ENCODE results near the gene THRB. TPM values are rescaled to one million over a fixed set of nuclear protein-coding genes. Genes with fewer than 3 reads are reported as not detected.
A peak's percentile ranks its signal among the peaks of the same experiment; 100 is the strongest.

Gene THRB
- total and polyA plus RNA-seq, 2 donors (not counting 3 experiments of a cell fraction or from before 2014, with no cell fraction given), result 0.06 TPM; not detected in 1

- CTCF ChIA-PET, result interaction anchor here (1.0 to 4.1 kb wide), 12 partner anchors 10 to 310 kb away, joined by 3 to 33 read pairs (median 4); no protein-coding TSS in a partner anchor
- DNase-seq (ENCODE audit: low read depth, low spot score) (no peak), FAIRE-seq (no peak)
- H3K27ac ChIP-seq (ENCODE audit: insufficient read depth, low read depth, low read length), result no peak overlapping the region
- intact Hi-C loops (cut with micrococcal nuclease), result loop anchor here (1.0 to 5.0 kb wide), 6 partner anchors 25 to 308 kb away; no protein-coding TSS in a partner anchor
- peak overlapping the region; percentile 35 for H2AFZ ChIP-seq (ENCODE audit: low read depth, low read length)
- no peaks in the 10 kb centered on the region for H3K36me3 ChIP-seq (ENCODE audit: control insufficient read depth in 2 of 2, extremely low read depth in 1 of 2, insufficient read depth in 2 of 2, low read length in 2 of 2)
- no peaks in the 10 kb centered on the region for H4K20me1 ChIP-seq (replicated peaks; ENCODE audit: control insufficient read depth, extremely low read depth, insufficient read depth, low read length)
- H3K9ac ChIP-seq (replicated peaks; ENCODE audit: extremely low read depth, insufficient read depth, low read length), result no peak overlapping the region
- H3K4me2 ChIP-seq (ENCODE audit: insufficient read depth, low read length), result peak overlapping the region; percentile 62
- no peaks in the 10 kb centered on the region for H3K79me2 ChIP-seq (ENCODE audit: control insufficient read depth, insufficient read depth, low read length)
- H3K27me3 ChIP-seq (ENCODE audit: control insufficient read depth in 2 of 2, insufficient read depth in 2 of 2, low read length in 2 of 2), result peaks cover 22 to 29% of the 10 kb centered on the region in 2 experiments
- no TSS peak for BruUV-seq (replicated peaks)
- POLR2A ChIA-PET, result no interaction called here
- H3K9me3 ChIP-seq (replicated peaks; ENCODE audit: control insufficient read depth, insufficient read depth, low read length), result no peaks in the 10 kb centered on the region
- H3K4me1 ChIP-seq (ENCODE audit: control insufficient read depth, extremely low read depth, insufficient read depth, low read length), result peaks cover 12% of the 10 kb centered on the region
- dilution Hi-C loops (cut with MboI; ENCODE audit: extremely low pct_ligation_motif_present, low sequenced_read_pairs), result no loop called here
- peak overlapping the region; percentile 37 to 67 (median 56) for H3K4me3 ChIP-seq (replicated peaks in 1 of 3; ENCODE audit: insufficient read depth in 1 of 3, low read depth in 1 of 3, low read length in 3 of 3)
- H3K9me1 ChIP-seq (replicated peaks; ENCODE audit: control insufficient read depth, extremely low read depth, insufficient read depth, low read length), result no peaks in the 10 kb centered on the region
- no peak for TF ChIP-seq POLR2AphosphoS5 (IDR thresholded peaks at IDR 0.05; ENCODE audit: insufficient read depth, low read depth, low read length)
- TF ChIP-seq EZH2 (IDR thresholded peaks at IDR 0.05; ENCODE audit: borderline replicate concordance, low read depth, low read length, severe bottlenecking), result peak; percentile 5
These were observed 810 bp upstream of the THRB start for GRCh38 chr3:24495326-24495994.

- Histone ChIP-seq H2AFZ (ENCODE audit: low read depth, low read length) (peak overlapping the region; percentile 35), H3K4me3 (replicated peaks in 1 of 3; ENCODE audit: insufficient read depth in 1 of 3, low read depth in 1 of 3, low read length in 3 of 3) (peak overlapping the region; percentile 37 to 67 (median 56)), H3K4me2 (ENCODE audit: insufficient read depth, low read length) (peak overlapping the region; percentile 62), H3K27me3 (ENCODE audit: control insufficient read depth in 2 of 2, insufficient read depth in 2 of 2, low read length in 2 of 2) (peaks cover 25 to 32% of the 10 kb centered on the region in 2 experiments), H3K79me2 (ENCODE audit: control insufficient read depth, insufficient read depth, low read length) (no peaks in the 10 kb centered on the region), H3K9ac (replicated peaks; ENCODE audit: extremely low read depth, insufficient read depth, low read length) (no peak overlapping the region), H3K27ac (ENCODE audit: insufficient read depth, low read depth, low read length) (no peak overlapping the region), H4K20me1 (replicated peaks; ENCODE audit: control insufficient read depth, extremely low read depth, insufficient read depth, low read length) (no peaks in the 10 kb centered on the region), H3K9me1 (replicated peaks; ENCODE audit: control insufficient read depth, extremely low read depth, insufficient read depth, low read length) (no peaks in the 10 kb centered on the region), H3K36me3 (ENCODE audit: control insufficient read depth in 2 of 2, extremely low read depth in 1 of 2, insufficient read depth in 2 of 2, low read length in 2 of 2) (no peaks in the 10 kb centered on the region), H3K9me3 (replicated peaks; ENCODE audit: control insufficient read depth, insufficient read depth, low read length) (no peaks in the 10 kb centered on the region), H3K4me1 (ENCODE audit: control insufficient read depth, extremely low read depth, insufficient read depth, low read length) (peaks cover 12% of the 10 kb centered on the region)
- no TSS peak for BruUV-seq (replicated peaks)
- no peak for FAIRE-seq
- ChIA-PET POLR2A (no interaction called here), CTCF (interaction anchor here (1.0 to 4.1 kb wide), 6 partner anchors 9 to 308 kb away, joined by 3 to 33 read pairs (median 4); no protein-coding TSS in a partner anchor)
- intact Hi-C loops (cut with micrococcal nuclease) (loop anchor here (1.0 to 2.0 kb wide), 3 partner anchors 27 to 495 kb away; no protein-coding TSS in a partner anchor), dilution Hi-C loops (cut with MboI; ENCODE audit: extremely low pct_ligation_motif_present, low sequenced_read_pairs) (no loop called here)
- DNase-seq (ENCODE audit: low read depth, low spot score), result peak; percentile 20
- TF ChIP-seq MYC (IDR thresholded peaks at IDR 0.05; ENCODE audit: low read depth, low read length), result no peak
- peak; percentile 68 for TF ChIP-seq EZH2 (IDR thresholded peaks at IDR 0.05; ENCODE audit: borderline replicate concordance, low read depth, low read length, severe bottlenecking)
These were observed 668 bp downstream of the THRB start for GRCh38 chr3:24493746-24494617.

Measured in endothelial cell of umbilical vein (primary cell).